Raji (cell line): Measurements from ENCODE around the gene ARHGAP18.
A peak's percentile ranks its signal among the peaks of the same experiment; 100 is the strongest.

Experiments used
- POLR2A ChIP-seq: IDR thresholded peaks from 2 replicates; pipeline ENCODE4 v1.6.1; 2011; ENCODE audit warnings: low read depth, low read length, control low read depth; ENCODE audit not compliant: insufficient read depth

Gene ARHGAP18

GRCh38 chr6:129709769-129710449, at the start of gene ARHGAP18:
Gene ARHGAP18, minus strand, starts transcription at chr6:129710177. Its CDS starts 41 bp downstream, at chr6:129710136.
- peak; percentile 66 for TF ChIP-seq POLR2A

DNA sequence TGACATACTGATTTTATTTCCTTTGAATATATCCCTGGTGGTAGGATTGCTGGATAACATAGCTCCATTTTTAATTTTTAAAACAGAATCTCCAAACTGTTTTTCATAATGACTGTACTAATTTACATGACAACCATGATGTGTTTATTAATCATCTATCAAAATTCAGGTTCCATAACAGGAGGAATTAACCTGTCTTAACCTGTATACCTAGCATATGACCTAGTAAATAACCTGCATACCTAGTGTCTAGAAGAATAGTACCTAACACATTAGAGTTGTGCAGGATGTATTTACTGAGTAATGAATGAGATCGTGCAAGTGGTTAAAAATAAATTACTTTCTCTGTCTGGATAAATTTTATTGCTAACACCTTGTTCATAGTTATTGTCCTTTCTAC, 45.8 kb upstream of the ARHGAP18 start:
- TF ChIP-seq POLR2A: no peak

- TF ChIP-seq POLR2A: no peak
These were observed 44.8 kb upstream of the ARHGAP18 start for GRCh38 chr6:129754750-129755149.

DNA sequence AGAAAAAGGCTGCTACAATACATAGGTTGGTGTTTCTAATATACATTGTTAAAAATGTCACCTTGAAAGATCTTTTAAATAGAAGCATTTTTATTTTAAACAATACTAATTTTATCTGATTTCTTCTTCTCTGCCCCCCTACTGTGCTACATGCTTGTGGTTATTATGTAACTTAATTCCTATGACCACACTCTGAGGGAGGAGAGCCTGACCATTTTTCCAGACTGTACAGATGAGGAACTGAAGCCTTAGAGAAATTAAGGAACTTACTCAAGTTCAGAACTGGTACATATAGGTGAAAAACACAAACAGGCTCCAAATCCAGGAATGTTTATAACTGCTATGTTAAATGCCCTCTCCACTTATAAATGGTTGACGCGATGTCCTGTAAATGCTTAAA, 43.4 kb upstream of the ARHGAP18 start:
- TF ChIP-seq POLR2A: no peak

DNA sequence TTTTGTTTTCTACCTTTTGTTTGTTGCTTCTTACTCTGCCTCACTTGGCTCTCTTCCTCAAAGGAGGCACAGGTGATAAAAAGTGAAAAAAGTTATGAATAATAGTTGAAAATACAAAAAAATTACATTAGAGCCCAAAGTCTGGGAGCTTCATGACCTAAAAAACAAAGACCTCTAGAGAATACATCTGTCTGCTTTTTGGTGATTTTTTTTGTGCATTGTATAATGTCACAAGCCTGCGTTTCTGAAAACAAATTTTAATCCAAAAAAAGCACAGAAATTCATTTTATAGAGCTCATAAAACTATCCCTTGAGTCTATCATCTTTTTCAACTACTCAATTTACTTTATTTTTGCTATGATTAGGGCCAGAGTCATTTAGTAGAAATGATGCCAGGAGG, 41.4 kb upstream of the ARHGAP18 start:
- no peak for TF ChIP-seq POLR2A

DNA sequence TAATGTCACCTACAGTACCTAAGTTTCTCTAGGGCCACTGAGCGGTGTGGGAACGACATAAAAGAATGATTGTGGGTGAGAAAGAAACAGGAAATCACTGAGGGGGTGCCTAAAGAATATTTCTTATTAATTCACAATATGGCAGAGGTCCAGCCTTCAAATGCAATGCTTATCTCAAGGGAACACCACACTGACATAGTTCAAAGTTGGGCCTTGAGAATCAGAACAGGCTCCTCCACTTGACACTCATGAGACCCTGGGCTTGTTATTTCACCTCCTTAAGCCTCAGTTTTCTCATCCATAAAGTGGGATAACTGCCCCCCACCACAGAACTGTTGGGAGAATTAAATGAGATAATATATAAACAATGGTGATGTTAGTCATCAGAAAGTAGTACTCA, 40.4 kb upstream of the ARHGAP18 start:
- TF ChIP-seq POLR2A: no peak

DNA sequence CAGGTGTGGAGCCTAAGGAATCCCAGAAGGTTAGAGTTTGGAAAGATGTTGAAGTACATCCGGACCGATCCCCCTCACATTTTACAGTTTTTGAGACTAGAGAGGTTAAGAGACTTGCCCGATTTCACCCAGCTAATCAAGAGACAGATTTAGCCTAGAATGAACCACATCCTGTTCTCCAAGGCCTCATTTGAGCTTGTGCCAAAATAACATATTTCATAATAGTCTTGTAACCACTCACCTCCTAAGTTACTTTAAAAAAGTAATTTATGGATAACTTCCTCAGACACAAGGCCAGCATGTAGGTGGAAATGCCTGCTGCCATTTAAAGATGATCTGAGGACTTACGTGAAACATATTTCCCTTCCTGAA, 39.8 kb upstream of the ARHGAP18 start:
- no peak for TF ChIP-seq POLR2A

DNA sequence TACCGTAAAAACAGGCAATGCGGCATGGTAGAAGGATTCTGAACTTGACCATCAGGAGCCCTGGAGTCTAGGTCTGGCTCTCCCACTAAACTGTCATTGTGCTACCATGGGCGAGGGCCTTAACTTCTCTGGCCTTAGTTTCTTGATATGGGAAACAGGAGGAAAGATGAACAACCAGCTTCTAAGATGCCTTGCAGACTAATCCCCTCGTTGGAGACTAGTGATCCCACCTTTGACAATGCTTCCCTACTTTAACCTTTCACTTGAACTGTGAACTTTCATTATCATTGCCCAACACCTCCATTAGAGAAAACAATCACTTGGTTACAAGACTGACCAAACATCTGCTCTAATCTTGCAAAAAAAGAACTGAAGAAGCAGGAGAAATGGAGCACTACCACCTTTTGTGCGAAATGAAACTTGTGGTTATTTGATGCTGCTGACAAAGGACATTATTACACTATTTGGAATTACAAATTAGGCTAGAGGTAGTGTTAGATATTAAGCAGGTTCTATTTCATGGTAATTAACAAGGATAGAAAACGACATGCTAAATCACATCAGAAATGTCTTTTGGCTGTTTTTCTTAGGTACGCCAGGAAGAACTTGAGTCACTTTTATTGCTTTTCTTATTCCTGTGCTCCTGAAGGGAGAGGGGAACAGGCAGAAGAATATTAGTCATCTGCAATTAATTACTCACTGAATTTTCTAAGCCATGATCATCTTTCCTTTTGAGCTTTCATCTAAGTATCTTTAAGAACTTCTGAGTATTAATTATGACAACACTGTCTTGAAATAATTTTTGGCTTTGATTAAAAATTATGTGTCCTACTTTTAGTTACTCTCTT, 39.1 kb upstream of the ARHGAP18 start:
- TF ChIP-seq POLR2A: no peak

- peak; percentile 52; the same call in 1 of the 2 replicates for TF ChIP-seq POLR2A
These were observed 38.4 kb upstream of the ARHGAP18 start for GRCh38 chr6:129748212-129748900.

GRCh38 chr6:129747588-129748112, 37.7 kb upstream of the ARHGAP18 start:
- TF ChIP-seq POLR2A: no peak

DNA sequence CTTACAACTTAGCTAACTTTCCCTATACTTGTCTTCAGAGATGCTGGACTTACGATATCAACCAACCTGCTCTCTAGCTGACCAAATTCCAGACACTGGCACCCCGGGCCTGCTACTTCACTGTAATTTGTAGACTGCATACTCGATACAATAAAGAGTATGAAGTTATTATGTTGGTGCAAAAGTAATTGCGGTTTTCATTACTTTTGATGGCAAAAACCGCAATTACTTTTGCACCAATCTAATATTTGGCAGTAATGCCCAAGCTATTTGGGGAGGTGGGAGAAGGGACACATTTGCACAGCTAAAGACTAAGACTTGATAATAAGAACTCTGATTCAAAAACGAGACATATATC, 34.9 kb upstream of the ARHGAP18 start:
- TF ChIP-seq POLR2A: no peak

DNA sequence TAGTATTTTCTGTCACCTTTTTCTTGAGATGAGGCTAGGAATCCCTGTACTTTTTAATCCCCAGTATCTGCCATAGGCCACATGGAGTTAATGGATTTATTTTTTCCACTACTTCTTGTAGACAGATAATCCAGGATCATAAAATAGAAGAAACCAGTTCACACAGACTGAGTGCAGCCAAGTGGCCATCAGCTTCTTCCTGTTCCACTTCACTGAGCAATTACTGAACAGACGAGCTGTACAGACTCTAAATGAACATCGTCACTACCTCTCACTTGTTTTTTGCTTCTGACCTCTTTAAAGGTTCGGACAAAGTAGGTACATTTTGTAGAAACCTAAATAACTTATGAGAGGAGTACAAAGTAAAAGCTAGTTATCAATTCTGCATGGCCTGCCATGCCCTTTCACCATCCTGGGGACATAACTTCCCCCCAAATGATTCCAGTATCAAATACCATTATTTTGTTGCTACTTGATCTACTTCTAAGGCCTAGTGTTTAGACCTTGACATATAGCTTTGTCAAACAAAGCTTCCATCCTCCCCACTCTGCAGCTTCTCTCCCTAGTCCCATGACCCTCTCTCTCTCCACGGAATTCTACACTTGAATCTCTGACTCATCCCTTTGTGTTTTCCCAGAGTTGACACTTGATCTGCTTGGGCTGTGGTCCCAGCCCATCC, 34.4 kb upstream of the ARHGAP18 start:
- no peak for TF ChIP-seq POLR2A

GRCh38 chr6:129740013-129740412, 30.0 kb upstream of the ARHGAP18 start:
- TF ChIP-seq POLR2A: no peak

GRCh38 chr6:129736105-129736504, 26.1 kb upstream of the ARHGAP18 start:
- no peak for TF ChIP-seq POLR2A

DNA sequence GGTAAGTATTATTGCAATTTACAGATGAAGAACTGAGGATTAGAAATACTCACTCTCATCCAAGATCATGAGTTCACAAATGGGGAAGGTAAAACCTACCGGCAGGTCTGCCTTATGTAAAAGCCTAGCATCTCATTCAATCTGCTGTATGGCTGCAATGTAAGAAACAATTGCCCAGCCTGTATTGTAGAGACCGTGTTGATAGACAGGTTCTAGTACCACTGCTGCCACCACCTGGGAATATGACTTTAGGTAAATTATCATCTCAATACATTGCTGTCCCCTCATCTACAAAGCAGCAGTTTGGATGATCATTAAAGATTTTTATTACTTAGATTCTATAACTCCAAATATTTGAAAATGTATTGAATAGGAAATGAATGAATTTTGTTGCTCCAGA, 23.3 kb upstream of the ARHGAP18 start:
- no peak for TF ChIP-seq POLR2A
